WTC11 (cell line): Measurements from ENCODE around the gene CA10.

ENCODE experiments used
- CREB1 ChIP-seq: sonication (generic); formaldehyde crosslinking; IDR thresholded peaks from 2 replicates; pipeline ENCODE4 v1.8.0; 2023; ENCODE audit warnings: mild to moderate bottlenecking, missing genetic modification reagents
- CTCF ChIP-seq: fragments of 200-600 bp; IDR thresholded peaks from 2 replicates; pipeline ENCODE4 v1.8.0; 2022; ENCODE audit warnings: antibody characterized with exemption
- FOXK1 ChIP-seq: sonication (generic); formaldehyde crosslinking; IDR thresholded peaks from 2 replicates; pipeline ENCODE4 v1.8.0; 2022; ENCODE audit warnings: mild to moderate bottlenecking, moderate library complexity, missing genetic modification reagents
- IRF2 ChIP-seq: sonication (generic); formaldehyde crosslinking; IDR thresholded peaks from 2 replicates; pipeline ENCODE4 v1.8.0; 2022; ENCODE audit warnings: low read depth, missing genetic modification reagents, borderline replicate concordance
- JUN ChIP-seq: sonication (generic); formaldehyde crosslinking; IDR thresholded peaks from 2 replicates; pipeline ENCODE4 v1.8.0; 2023; ENCODE audit warnings: mild to moderate bottlenecking, missing genetic modification reagents
- TEAD4 ChIP-seq: sonication (generic); formaldehyde crosslinking; IDR thresholded peaks from 2 replicates; pipeline ENCODE4 v1.8.0; 2022; ENCODE audit warnings: mild to moderate bottlenecking, missing genetic modification reagents
- USF1 ChIP-seq: sonication (generic); formaldehyde crosslinking; IDR thresholded peaks from 2 replicates; pipeline ENCODE4 v1.8.0; 2022; ENCODE audit warnings: mild to moderate bottlenecking, missing genetic modification reagents
- ZNF423 ChIP-seq: fragments of 250-450 bp; sonication (Bioruptor Pico); IDR thresholded peaks from 2 replicates; pipeline ENCODE4 v2.1.2; 2022; ENCODE audit warnings: mild to moderate bottlenecking, moderate library complexity

GRCh38 chr17:51711581-51711980 is 446.9 kb downstream of the CA10 start:
- TF ChIP-seq FOXK1 (no peak), JUN (CRISPR knock-in tag) (no peak), CTCF (no peak), IRF2 (CRISPR knock-in tag) (no peak), ZNF423 (no peak), TEAD4 (CRISPR knock-in tag) (no peak), USF1 (CRISPR knock-in tag) (no peak), CREB1 (no peak)
